ENCODE measurements around the gene TAMALIN. TPM values are rescaled to one million over a fixed set of nuclear protein-coding genes. Genes with fewer than 3 reads are reported as not detected.

The TAMALIN gene
- total RNA-seq, 3 donors from 2014 or later (not counting 1 experiment from before 2014, with no cell fraction given), result 403 to 663 (median 424) TPM

DNA sequence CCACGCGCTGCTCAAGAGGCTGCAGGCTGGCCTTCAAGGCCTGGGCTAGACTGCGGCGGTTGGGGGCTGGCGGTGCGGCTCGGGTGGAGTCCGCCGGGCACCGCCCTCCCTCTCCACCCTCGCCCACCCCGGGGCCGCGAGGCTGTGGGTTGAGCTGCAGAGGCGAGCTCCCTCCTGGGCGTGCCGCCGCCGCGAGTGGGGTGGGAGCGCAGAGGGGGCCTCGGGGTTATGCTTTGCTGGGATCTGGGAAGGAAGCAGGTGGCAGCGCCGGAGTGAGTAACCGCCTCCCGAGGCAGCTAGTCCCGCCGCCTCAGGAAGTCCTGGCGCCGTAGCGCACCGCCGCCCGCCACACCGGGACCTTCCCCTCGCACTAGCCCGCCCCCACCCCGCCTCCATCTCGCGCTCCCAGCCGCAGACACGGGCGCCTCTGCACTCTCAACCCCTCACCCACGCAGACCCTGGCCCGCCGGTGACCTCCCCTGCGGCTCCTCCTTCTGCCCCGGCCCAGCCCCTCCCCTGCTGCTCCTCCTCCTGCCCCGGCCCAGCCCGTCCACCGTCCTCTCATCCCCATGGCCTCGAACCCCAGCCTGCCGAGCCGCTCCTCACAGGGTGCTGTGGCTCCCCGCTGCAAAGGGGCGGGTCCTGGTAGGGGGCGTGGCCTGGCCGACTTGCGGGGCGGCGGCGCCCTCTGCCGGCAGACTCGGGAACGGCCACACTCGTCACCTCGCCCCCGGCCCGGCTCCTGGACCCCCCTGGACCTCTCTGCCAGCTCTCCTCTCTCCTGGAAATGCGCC, 16.6 kb downstream of the TAMALIN start:
- H3K27ac ChIP-seq (ENCODE audit: low read length), result peak overlapping the region; percentile 15
- H3K27me3 ChIP-seq (ENCODE audit: control insufficient read depth, insufficient read depth, low read length), result no peaks in the 10 kb centered on the region
- Mint-ChIP-seq H3K36me3 (no peaks in the 10 kb centered on the region), H3K27ac (peak overlapping the region; percentile 85 to 90), H3K4me3 (peak overlapping the region; percentile 94), H3K4me1 (peaks cover 35 to 44% of the 10 kb centered on the region in 2 donors), H3K27me3 (ENCODE audit: low read depth in 2 of 2) (no peaks in the 10 kb centered on the region), H3K9me3 (no peaks in the 10 kb centered on the region)
- H3K9me3 ChIP-seq (ENCODE audit: control insufficient read depth, insufficient read depth, low read length), result no peaks in the 10 kb centered on the region
- H3K36me3 ChIP-seq (ENCODE audit: control insufficient read depth, insufficient read depth, low read length), result no peaks in the 10 kb centered on the region
- TF ChIP-seq, protein P1, sequence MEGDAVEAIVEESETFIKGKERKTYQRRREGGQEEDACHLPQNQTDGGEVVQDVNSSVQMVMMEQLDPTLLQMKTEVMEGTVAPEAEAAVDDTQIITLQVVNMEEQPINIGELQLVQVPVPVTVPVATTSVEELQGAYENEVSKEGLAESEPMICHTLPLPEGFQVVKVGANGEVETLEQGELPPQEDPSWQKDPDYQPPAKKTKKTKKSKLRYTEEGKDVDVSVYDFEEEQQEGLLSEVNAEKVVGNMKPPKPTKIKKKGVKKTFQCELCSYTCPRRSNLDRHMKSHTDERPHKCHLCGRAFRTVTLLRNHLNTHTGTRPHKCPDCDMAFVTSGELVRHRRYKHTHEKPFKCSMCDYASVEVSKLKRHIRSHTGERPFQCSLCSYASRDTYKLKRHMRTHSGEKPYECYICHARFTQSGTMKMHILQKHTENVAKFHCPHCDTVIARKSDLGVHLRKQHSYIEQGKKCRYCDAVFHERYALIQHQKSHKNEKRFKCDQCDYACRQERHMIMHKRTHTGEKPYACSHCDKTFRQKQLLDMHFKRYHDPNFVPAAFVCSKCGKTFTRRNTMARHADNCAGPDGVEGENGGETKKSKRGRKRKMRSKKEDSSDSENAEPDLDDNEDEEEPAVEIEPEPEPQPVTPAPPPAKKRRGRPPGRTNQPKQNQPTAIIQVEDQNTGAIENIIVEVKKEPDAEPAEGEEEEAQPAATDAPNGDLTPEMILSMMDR (IDR thresholded peaks at IDR 0.05), result peak; percentile 82
- intact Hi-C loops (cut with micrococcal nuclease), result loop anchor here (1.0 kb wide), 1 partner anchor 17 kb away; the partner anchor contains the start of gene TAMALIN
- H3K4me3 ChIP-seq (ENCODE audit: low read length), result peak overlapping the region; percentile 39
- DNase-seq (peak; percentile 92 to 93), ATAC-seq (peak; percentile 51 to 82 (median 62))
- WGBS (ENCODE audit: insufficient coverage), result under 1% methylated on average over 70 of the region's 70 CpGs
- H3K4me1 ChIP-seq (ENCODE audit: control insufficient read depth, insufficient read depth, low read length), result peaks cover 39% of the 10 kb centered on the region

DNA sequence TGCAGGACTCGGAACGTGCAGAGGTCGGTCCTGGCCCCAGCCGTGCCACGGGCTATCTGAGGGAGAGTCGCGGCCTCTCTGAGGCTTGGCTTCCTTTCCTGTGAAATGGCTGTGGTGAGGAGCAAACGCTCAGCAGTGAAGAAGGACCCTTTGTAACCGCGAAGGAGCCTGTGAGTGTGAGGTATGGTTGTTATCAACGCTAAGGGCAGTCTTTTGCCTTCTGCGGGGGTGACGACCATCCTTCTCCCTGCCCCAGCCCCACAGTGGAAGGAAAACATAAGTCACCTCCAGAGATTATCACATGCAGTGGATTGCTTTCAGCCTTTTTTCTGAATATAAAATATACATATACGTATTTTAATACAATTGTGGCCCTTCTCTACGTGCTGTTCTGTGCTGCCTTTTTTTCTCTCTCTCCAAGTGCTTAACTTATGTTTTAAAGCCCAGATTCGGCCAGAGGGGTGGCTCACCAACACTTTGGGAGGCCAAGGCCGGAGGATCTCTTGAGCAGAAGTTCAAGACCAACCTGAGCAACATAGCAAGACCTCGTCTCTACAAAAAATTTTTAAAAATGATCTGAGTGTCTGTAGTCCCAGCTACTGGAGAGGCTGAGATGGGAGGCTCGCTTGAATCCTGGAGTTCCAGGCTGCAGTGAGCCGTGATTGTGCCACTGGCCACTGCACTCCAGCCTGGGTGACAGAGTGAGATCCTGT, 17.4 kb downstream of the TAMALIN start:
- Histone ChIP-seq H3K27me3 (ENCODE audit: control insufficient read depth, insufficient read depth, low read length) (no peaks in the 10 kb centered on the region), H3K4me3 (ENCODE audit: low read length) (no peak overlapping the region), H3K9me3 (ENCODE audit: control insufficient read depth, insufficient read depth, low read length) (no peaks in the 10 kb centered on the region), H3K36me3 (ENCODE audit: control insufficient read depth, insufficient read depth, low read length) (no peaks in the 10 kb centered on the region), H3K27ac (ENCODE audit: low read length) (peak overlapping the region; percentile 15), H3K4me1 (ENCODE audit: control insufficient read depth, insufficient read depth, low read length) (peaks cover 39% of the 10 kb centered on the region)
- Mint-ChIP-seq H3K27ac (peak overlapping the region; percentile 85 to 90), H3K9me3 (no peaks in the 10 kb centered on the region), H3K4me1 (peaks cover 35 to 44% of the 10 kb centered on the region in 2 donors), H3K36me3 (no peaks in the 10 kb centered on the region), H3K4me3 (peak overlapping the region; percentile 94), H3K27me3 (ENCODE audit: low read depth in 2 of 2) (no peaks in the 10 kb centered on the region)
- intact Hi-C loops (cut with micrococcal nuclease), result loop anchor here (1.0 to 2.0 kb wide), 2 partner anchors 18 to 97 kb away; partner anchors contain the start of gene TAMALIN
- WGBS (ENCODE audit: insufficient coverage), result 28% methylated on average over 19 of the region's 20 CpGs
- ATAC-seq (peak; percentile 1 to 9 (median 3)), DNase-seq (no peak)
- TF ChIP-seq, protein P1 (IDR thresholded peaks at IDR 0.05), result peak; percentile 47

DNA sequence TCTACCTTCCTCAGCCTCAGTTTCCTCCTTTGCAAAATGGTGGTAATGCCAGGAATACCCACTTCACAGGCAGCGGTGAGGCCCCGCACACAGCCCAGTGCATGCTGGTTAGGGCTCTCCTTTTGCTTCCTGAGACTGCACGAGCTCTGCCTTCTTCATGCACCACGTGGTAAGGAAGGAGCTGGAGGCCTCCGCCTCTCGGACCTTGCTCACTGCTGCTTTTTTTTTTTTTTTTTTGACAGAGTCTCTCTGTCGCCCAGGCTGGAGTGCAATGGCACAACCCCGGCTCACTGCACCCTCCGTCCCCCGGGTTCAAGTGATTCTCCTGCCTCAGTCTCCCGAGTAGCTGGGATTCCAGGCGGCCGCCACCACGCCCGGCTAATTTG, 18.1 kb downstream of the TAMALIN start:
- Histone ChIP-seq H3K9me3 (ENCODE audit: control insufficient read depth, insufficient read depth, low read length) (no peaks in the 10 kb centered on the region), H3K27ac (ENCODE audit: low read length) (peak overlapping the region; percentile 55), H3K36me3 (ENCODE audit: control insufficient read depth, insufficient read depth, low read length) (no peaks in the 10 kb centered on the region), H3K4me3 (ENCODE audit: low read length) (peak overlapping the region; percentile 15), H3K27me3 (ENCODE audit: control insufficient read depth, insufficient read depth, low read length) (no peaks in the 10 kb centered on the region), H3K4me1 (ENCODE audit: control insufficient read depth, insufficient read depth, low read length) (peaks cover 39% of the 10 kb centered on the region)
- Mint-ChIP-seq H3K27ac (peak overlapping the region; percentile 88 to 90), H3K36me3 (no peaks in the 10 kb centered on the region), H3K4me3 (peak overlapping the region; percentile 94), H3K9me3 (no peaks in the 10 kb centered on the region), H3K27me3 (ENCODE audit: low read depth in 2 of 2) (no peaks in the 10 kb centered on the region), H3K4me1 (peaks cover 35 to 44% of the 10 kb centered on the region in 2 donors)
- intact Hi-C loops (cut with micrococcal nuclease), result loop anchor here (1.0 to 2.0 kb wide), 3 partner anchors 44 to 96 kb away; partner anchors contain the start of gene ATG101
- no peak for ATAC-seq
- WGBS (ENCODE audit: insufficient coverage), result 41% methylated on average over 15 of the region's 15 CpGs
- DNase-seq, result peak in 1 of 2 donors; percentile 62
- TF ChIP-seq, protein P1 (IDR thresholded peaks at IDR 0.05), result no peak
